Body of pancreas (tissue), 4 donors: ENCODE data around the gene ILRUN.

Experiments used
- POLR2A ChIP-seq, 3 donors: fragments of 450-650 bp; IDR thresholded peaks; one replicate each; pipeline ENCODE4 v1.6.1; 2016; ENCODE audit warnings: antibody characterized with exemption in 3 of 3, mild to moderate bottlenecking in 2 of 3
- TF ChIP-seq, protein P1 (sequence below), 7 experiments: fragments of 450-650 bp in 4 of 7; fragments of 200-600 bp in 3 of 7; sonication (generic) in 3 of 7; IDR thresholded peaks; one replicate each; pipeline ENCODE4 v1.5.1; 2016 to 2019; ENCODE audit warnings: antibody characterized with exemption in 7 of 7

DNA sequence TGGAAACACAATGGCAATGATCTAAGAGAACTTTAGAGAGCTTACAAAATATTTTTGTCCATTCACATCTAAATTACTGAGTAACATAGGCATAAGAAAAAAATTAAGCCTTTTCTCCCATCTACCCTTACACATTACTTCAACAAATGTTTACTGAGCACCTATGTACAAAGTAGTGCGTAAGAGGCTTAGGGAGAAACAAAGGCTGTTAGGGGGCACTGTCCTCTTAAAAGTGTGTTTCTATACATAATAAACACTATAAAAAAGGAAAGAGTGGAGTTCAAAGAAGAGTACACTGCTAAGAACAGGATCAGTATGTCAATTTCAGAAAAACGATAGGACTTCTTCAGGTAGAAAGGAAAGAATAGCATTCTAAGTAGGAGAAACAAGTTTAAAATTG, 12.2 kb downstream of the ILRUN start:
- TF ChIP-seq, protein P1, sequence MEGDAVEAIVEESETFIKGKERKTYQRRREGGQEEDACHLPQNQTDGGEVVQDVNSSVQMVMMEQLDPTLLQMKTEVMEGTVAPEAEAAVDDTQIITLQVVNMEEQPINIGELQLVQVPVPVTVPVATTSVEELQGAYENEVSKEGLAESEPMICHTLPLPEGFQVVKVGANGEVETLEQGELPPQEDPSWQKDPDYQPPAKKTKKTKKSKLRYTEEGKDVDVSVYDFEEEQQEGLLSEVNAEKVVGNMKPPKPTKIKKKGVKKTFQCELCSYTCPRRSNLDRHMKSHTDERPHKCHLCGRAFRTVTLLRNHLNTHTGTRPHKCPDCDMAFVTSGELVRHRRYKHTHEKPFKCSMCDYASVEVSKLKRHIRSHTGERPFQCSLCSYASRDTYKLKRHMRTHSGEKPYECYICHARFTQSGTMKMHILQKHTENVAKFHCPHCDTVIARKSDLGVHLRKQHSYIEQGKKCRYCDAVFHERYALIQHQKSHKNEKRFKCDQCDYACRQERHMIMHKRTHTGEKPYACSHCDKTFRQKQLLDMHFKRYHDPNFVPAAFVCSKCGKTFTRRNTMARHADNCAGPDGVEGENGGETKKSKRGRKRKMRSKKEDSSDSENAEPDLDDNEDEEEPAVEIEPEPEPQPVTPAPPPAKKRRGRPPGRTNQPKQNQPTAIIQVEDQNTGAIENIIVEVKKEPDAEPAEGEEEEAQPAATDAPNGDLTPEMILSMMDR (IDR thresholded peaks at IDR 0.05): no peak
- TF ChIP-seq POLR2A (IDR thresholded peaks at IDR 0.05): no peak
